NCI-H1105 (cell line): ENCODE measurements around the gene ACHE.
"Not testable (repeated sequence)": the region's sequence is repeated elsewhere in the genome, so short reads cannot be mapped to it uniquely, and the experiment has no call there.

Experiments
- DNase-seq: peaks from one replicate; lab custom pipeline; 2025; lab: John Stamatoyannopoulos, UW

The ACHE gene

GRCh38 chr7:100895701-100895955, at the start of gene ACHE:
Gene ACHE (minus strand): TSS chr7:100895888. CDS start chr7:100894232, 1,656 bp downstream.
- no peak for DNase-seq

DNA sequence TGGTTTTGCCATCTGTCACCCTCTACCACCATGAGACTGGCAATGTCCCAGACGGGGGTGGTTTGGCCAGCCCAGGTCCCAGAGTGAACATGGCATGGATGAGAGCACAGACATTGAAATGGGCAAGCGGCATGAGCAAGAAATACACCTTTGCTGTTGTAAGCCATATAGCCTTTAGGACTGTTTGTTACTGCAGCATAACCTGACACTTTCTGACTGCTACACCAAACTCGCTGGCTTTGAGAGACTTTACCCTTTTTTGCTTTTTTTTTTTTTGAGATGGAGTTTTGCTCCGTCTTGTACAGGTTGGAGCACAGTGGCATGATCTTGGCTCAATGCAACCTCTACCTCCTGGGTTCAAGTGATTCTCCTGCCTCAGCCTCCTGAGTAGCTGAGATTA, 48.5 kb upstream of the ACHE start:
- DNase-seq = no peak

DNA sequence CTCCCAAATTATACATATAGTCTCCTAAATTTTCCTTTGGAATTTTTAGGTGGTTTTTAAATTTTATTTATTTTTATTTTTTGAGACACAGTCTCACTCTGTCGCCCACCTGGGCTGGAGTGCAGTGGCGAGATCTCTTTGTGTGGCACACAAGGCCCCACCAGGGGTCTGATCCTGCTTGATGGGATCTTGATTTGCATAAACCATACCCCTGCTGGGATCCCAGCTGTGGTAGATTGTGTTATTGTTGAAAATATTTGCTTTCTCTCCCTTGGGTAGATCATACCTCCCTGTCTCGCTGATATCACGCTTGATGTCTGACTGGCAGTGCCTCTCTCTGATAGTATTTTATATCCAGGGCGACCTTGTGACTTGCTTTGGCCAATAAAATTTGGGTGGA, 48.0 kb upstream of the ACHE start:
- DNase-seq = no peak

GRCh38 chr7:100942045-100942774, 46.5 kb upstream of the ACHE start:
- no peak for DNase-seq

- not testable (repeated sequence) for DNase-seq
Observed at GRCh38 chr7:100936167-100936566, 40.5 kb upstream of the ACHE start.

- DNase-seq = not testable (repeated sequence)
Observed at GRCh38 chr7:100935381-100935780, 39.7 kb upstream of the ACHE start.

GRCh38 chr7:100933734-100934133, 38.0 kb upstream of the ACHE start:
- no peak for DNase-seq

DNA sequence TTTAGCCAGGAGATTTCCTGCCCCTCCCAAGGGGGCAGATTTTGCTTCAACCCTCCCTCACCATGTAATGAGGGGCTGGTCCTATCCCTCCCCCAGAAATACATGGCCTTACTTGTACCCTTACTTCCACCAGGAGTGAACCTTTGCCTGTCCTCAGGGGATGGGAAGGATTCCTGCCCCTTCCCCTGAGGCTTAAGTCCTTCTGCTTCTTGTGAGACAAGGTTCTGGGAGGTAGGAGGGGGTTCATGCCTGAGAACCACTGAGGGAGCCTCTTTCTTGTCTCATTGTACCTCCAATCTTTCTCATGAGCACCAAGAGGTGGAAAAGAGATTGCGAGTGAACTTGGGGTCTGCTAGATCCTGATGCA, 34.1 kb upstream of the ACHE start:
- DNase-seq = no peak

DNA sequence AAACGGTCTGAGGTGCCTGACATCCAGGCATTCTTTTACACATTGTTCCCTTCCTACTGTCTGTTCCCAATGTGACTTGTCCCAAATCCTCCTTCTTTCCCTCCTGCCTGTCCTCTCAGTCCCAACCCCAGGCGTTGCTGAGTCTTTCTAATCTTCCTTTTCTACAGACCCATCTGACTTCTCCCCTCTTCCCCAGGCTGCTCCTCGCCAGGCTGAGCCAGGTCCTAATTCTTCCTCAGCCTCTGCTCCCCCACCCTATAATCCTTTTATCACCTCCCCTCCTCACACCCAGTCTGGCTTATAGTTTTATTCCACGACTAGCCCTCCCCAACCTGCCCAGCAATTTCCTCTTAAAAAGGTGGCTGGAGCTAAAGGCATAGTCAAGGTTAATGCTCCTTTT, 27.9 kb upstream of the ACHE start:
- not testable (repeated sequence) for DNase-seq

DNA sequence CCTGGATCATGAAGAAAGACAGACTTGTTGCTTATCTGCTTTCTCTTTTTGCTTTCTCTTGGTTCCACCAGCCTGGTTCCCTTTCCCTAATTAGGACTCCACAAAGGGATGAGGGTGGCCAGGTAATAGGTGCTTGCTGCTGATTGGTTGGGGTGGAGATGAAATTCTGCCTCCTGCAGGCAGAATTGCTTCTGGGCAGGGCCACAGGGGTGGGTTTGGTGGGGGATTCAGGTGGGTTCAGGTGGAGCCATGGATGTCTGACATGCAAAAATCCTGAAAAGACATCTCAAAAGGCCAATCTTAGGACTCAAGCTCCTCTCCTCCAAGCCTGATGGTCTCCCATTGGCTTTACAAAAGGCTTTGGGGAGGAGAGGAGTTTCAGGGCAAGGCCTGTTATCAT, 25.4 kb upstream of the ACHE start:
- DNase-seq = no peak

GRCh38 chr7:100919779-100920437, 24.2 kb upstream of the ACHE start:
- not testable (repeated sequence) for DNase-seq

GRCh38 chr7:100919335-100919734, 23.6 kb upstream of the ACHE start:
- not testable (repeated sequence) for DNase-seq

DNA sequence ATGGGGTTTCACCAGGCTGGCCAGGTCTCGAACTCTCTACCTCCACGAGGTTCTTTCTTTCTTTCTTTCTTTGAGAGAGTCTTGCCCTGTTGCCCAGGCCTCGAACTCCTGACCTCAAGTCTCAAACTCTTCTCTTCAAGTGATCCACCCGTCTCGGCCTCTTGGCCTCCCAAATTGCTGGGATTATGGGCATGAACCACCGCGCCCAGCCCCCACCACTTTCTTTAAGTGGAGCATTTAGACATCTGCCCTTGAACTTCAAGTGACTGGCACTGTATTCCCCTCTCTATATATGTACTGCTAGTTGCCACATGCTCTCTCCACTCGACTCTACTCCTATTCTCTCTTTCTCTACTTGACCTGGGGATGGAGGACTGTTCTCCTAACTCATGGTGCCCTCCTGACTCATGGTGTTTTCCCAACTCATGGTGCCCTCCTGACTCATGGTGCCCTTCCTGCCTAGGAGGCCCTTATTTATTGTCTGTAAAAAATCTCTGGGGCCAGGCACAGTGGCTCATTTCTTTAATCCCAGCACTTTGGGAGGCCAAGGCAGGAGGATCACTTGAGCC, 19.3 kb upstream of the ACHE start:
- DNase-seq = no peak

GRCh38 chr7:100914208-100914878, 18.7 kb upstream of the ACHE start:
- DNase-seq = no peak

DNA sequence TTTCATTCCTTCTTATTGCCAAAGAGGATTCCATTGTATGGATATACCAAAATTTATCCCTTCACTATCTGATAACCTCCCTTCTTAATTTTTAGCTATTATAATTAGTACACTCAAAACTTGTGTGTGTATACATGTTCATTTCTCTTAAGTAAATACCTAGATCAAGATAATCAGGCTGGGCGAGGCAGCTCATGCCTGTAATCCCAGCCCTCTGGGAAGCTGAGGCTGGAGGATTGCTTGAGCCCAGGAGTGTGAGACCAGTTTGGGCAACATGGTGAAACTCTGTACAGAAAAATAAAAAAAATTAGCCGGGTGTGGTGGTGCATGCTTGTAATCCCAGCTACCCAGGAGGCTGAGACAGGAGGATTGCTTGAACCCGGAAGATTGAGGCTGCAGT, 15.8 kb upstream of the ACHE start:
- DNase-seq = no peak

DNA sequence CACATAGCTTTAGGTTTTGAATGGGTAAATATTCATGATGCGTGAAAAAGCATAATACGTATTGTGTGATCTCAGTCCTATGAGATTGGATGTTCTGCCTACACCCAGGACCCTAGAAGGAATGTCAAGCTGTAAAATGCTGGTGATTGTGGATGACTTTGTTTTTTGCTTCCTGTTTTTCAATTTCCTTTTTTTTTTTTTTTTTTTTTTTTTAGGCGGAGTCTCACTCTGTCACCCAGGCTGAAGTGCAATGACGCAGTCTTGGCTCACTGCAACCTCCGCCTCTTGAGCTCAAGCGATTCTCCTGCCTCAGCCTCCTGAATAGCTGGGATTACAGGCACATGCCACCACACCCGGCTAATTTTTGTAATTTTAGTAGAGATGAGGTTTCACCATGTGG, 14.8 kb upstream of the ACHE start:
- DNase-seq = not testable (repeated sequence)

- no peak for DNase-seq
Observed at GRCh38 chr7:100908512-100908911, 12.8 kb upstream of the ACHE start.

DNA sequence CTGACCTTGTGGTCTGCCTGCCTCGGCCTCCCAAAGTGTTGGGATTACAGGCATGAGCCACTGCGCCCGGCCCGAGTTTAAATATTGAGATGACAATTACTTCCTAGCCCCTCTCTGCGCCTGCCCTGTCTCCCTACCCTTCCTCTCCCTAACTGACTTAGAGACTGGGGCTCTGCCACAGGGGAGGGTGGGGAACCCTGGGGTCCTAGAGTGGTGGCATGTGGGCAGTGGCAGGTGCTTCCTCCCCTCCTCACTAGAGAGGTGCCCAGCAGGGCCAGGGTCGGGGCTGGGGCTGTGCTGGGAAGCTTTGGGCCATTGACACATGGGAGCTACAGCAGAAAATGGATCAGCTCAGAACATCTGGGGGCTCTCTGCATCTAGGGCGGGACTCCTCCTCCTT, 7.0 kb upstream of the ACHE start:
- DNase-seq = no peak

DNA sequence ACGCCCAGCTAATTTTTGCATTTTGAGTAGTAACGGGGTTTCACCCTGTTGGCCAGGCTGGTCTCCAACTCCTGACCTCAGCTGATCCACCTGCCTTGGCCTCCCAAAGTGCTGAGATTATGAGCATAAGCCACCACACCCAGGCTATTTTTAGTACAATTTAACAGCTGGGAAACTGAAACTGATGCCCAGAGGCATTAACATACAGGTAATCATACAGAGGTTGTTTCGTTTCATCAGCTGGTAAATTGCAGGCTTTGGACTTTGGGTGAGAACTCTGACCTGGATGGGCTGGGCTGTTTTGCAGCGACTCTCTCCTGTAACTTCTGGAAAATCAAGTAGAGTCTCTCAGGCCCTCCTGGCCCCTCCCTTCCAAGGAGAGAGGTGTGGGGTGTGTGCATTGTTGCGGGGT, 6.2 kb upstream of the ACHE start:
- DNase-seq = no peak

GRCh38 chr7:100900978-100901377, 5.3 kb upstream of the ACHE start:
- DNase-seq = no peak

GRCh38 chr7:100899432-100899831, 3.7 kb upstream of the ACHE start:
- no peak for DNase-seq

GRCh38 chr7:100897772-100898454, 2.2 kb upstream of the ACHE start:
- DNase-seq = no peak
